ENCODE data around the gene NOC2L.

- TF ChIP-seq BACH2 (CRISPR knock-in tag; IDR thresholded peaks at IDR 0.05; ENCODE audit: borderline replicate concordance) (no peak), ARNTL (CRISPR knock-in tag; IDR thresholded peaks at IDR 0.05; ENCODE audit: borderline replicate concordance, low read depth) (no peak), POU6F1 (CRISPR knock-in tag; IDR thresholded peaks at IDR 0.05; ENCODE audit: borderline replicate concordance, low read depth) (no peak), RARB (CRISPR knock-in tag; IDR thresholded peaks at IDR 0.05) (no peak), PATZ1 (CRISPR knock-in tag; IDR thresholded peaks at IDR 0.05; ENCODE audit: borderline replicate concordance) (no peak), CSRNP3 (CRISPR knock-in tag; IDR thresholded peaks at IDR 0.05) (no peak), ZNF8 (CRISPR knock-in tag; IDR thresholded peaks at IDR 0.05) (no peak), CSDC2 (CRISPR knock-in tag; IDR thresholded peaks at IDR 0.05) (no peak), GLIS3 (CRISPR knock-in tag; IDR thresholded peaks at IDR 0.05) (no peak), TCF4 (CRISPR knock-in tag; IDR thresholded peaks at IDR 0.05; ENCODE audit: borderline replicate concordance) (no peak), ZC3H10 (CRISPR knock-in tag; IDR thresholded peaks at IDR 0.05) (no peak), CREB5 (CRISPR knock-in tag; IDR thresholded peaks at IDR 0.05; ENCODE audit: low read depth) (no peak)
These were observed 19.2 kb upstream of the NOC2L start for GRCh38 chr1:978069-978834.

All from SK-N-SH treated with all-trans-retinoic acid at 6 μM for 48 hours (cell line).